ENCODE measurements around the gene GPR61.

Gene GPR61

GRCh38 chr1:109570414-109570813 is 30.7 kb downstream of the GPR61 start:
- DNase-seq (ENCODE audit: low spot score), result no peak

- DNase-seq (ENCODE audit: low spot score), result no peak
Measured at GRCh38 chr1:109573785-109574184, 34.1 kb downstream of the GPR61 start.

GRCh38 chr1:109578947-109579443 is 39.3 kb downstream of the GPR61 start:
- DNase-seq (ENCODE audit: low spot score), result no peak

GRCh38 chr1:109579491-109579890 is 39.8 kb downstream of the GPR61 start:
- DNase-seq (ENCODE audit: low spot score), result no peak

- no peak for DNase-seq (ENCODE audit: low spot score)
Measured at GRCh38 chr1:109582021-109582420, 42.3 kb downstream of the GPR61 start.

- DNase-seq (ENCODE audit: low spot score), result no peak
Measured at GRCh38 chr1:109584766-109585165, 45.1 kb downstream of the GPR61 start.

- no peak for DNase-seq (ENCODE audit: low spot score)
Measured at GRCh38 chr1:109586055-109586454, 46.4 kb downstream of the GPR61 start.

GRCh38 chr1:109589177-109589576 is 49.5 kb downstream of the GPR61 start:
- no peak for DNase-seq (ENCODE audit: low spot score)

- DNase-seq (ENCODE audit: low spot score), result no peak
Measured at GRCh38 chr1:109589679-109590078, 50.0 kb downstream of the GPR61 start.

- no peak for DNase-seq (ENCODE audit: low spot score)
Measured at GRCh38 chr1:109592916-109593315, 53.2 kb downstream of the GPR61 start.

GRCh38 chr1:109595531-109595930 is 55.9 kb downstream of the GPR61 start:
- no peak for DNase-seq (ENCODE audit: low spot score)
